ENCODE data around the gene TNNT3.

DNA sequence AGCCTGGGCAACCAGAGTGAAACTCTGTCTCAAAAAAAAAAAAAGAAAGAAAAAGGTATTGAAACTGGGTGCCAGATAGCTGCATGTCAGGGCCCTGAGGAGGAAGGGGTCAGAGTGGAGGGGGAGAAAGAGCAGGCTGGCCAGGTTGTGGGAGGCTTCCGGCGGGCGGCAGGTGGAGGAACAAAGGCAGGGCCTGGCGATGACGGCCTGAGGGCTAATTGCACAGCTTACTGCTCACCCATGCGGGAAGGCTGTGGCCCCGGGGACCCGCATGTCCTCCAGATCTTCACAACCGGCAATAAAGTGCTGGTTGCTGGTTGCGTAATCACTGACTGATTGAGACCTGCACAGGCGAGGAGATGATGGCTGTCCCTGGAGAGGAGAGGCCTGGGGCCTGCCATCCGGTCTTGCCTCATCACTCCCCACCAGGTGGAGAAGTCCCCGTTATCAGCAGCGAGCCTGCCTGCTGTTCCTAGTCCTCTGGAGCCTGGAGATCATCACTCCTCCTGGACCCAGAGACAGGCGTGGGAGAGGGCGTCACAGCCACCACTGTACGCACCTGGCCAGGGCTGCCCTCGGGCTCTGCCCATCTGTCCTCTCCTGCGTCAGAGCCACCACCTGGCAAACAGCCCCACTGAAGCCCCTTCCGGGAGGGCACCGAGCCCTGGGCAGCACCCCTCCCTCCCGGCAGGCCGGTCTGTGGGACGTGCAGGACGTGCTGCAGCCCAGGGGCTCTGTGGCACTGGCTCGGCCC, 59.4 kb downstream of the TNNT3 start:
- TF ChIP-seq, protein P1, sequence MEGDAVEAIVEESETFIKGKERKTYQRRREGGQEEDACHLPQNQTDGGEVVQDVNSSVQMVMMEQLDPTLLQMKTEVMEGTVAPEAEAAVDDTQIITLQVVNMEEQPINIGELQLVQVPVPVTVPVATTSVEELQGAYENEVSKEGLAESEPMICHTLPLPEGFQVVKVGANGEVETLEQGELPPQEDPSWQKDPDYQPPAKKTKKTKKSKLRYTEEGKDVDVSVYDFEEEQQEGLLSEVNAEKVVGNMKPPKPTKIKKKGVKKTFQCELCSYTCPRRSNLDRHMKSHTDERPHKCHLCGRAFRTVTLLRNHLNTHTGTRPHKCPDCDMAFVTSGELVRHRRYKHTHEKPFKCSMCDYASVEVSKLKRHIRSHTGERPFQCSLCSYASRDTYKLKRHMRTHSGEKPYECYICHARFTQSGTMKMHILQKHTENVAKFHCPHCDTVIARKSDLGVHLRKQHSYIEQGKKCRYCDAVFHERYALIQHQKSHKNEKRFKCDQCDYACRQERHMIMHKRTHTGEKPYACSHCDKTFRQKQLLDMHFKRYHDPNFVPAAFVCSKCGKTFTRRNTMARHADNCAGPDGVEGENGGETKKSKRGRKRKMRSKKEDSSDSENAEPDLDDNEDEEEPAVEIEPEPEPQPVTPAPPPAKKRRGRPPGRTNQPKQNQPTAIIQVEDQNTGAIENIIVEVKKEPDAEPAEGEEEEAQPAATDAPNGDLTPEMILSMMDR (IDR thresholded peaks at IDR 0.05): no peak
- no peak for TF ChIP-seq POLR2AphosphoS5 (IDR thresholded peaks at IDR 0.05)

Measured in prostate gland (tissue), 2 donors.